HG03354 (cell line): ENCODE data around the gene ALDH3A1.

Source experiments
- ATAC-seq: cut with Tn5 transposase; IDR thresholded peaks from one replicate; pipeline ENCODE4 v1.9.1; 2021; ENCODE audit warnings: mild to moderate bottlenecking; ENCODE audit not compliant: unreplicated experiment, poor library complexity, severe bottlenecking

Gene ALDH3A1

GRCh38 chr17:19724501-19725420 lies 23.3 kb downstream of the ALDH3A1 start:
- ATAC-seq = no peak

- ATAC-seq = no peak
Observed at GRCh38 chr17:19723964-19724363, 24.1 kb downstream of the ALDH3A1 start.

DNA sequence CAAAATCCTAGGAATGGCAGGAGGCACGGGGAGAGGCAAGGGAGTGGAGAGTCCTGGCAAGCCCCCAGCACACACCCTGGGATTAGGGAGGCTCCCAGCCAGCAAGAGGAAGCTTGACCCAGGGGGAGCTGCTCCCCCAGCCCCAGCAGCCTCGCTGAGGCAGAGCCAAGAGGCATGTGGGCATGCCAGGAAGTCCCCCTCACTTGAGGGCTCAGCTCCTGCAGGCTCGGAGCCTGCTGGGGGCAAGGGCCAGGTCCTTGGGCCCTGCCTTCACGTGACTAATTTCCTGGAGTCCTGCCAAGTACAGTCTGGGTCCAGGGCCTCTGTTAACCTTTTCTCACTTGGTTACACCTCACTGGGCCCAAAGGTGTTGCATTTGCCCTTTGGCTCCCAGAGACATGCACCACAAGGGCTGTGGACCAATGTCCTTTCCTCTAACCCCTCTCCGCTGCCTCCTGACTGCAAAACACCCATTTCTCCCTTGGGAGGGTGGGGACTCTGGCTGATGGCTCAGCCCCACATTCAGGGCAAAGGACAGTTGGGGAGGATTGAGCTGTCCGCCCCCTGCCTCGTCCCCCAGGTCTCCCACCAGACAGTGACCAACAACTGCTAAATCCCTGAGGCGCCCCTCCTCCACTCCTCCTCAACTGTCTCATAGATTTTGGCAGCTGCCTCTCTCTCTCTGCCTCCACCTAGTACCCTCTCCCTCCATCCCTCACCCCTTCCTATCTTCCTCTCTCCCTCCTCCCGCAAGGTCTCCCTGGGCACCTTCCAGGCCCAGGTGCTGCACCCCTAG lies 27.3 kb downstream of the ALDH3A1 start:
- ATAC-seq = no peak

GRCh38 chr17:19720210-19720475 lies 28.0 kb downstream of the ALDH3A1 start:
- ATAC-seq = no peak

- no peak for ATAC-seq
Observed at GRCh38 chr17:19719355-19720209, 28.5 kb downstream of the ALDH3A1 start.

DNA sequence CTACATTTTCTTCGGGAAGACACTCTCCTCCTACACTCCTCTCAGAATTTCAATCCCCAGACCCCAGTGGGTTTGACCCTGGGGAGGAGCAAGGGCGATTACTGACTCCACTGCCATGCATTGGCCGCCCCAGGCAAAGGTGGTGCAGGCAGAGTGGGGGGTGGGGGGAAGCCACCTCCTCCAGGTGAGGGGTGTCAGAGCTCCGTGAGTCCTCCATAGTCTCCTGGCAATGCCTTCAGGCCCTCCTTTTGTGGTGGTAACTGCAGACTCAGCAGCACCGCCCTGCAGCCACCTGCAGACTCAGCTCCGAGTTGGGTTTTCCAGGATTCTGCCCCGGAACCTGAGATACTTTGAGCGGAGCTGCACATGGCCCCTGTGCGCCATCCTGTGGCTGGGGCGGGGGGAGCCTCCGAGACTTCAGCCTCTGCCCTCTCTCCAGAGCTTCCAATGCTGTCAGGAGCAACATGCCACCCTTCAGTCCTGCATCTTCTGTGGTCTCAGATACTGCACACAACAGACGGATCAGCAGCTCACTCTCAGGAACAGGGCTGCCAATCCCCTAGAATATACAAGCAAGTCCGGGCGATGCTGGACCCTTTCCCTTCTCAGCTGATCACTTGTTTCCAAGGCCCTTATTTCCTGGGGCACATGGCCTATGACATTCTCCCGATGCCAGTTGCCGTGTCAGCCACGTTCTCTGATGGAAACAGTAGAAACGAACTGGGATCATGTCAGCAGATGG lies 29.3 kb downstream of the ALDH3A1 start:
- no peak for ATAC-seq

DNA sequence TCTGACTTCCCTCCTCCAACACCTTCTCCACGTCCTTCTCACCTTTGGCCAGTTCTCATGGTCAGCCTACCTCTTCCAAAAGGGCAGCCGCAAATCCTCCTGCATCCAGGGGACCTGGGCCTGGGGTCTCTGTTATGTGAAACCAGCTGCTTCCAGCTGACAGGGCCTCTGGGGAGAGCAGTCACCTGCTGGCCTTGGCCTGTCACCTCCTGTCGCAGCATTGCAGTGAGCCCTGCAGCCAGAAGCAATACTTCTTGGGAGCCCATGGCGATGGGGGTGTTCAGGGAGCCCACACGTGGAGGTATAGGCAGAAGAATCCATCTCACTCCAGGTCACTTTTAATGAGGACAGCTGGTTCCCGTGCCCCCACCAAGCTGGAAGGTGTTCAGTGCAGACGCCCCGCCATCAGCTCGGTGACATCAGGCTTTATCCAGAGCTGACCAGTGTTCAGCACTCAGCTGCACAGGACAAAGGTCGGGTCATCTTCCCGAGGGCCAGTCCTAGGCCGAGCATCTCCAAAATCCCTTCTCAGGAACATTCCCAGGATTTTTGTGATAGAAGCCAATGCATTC lies 30.0 kb downstream of the ALDH3A1 start:
- ATAC-seq = no peak

DNA sequence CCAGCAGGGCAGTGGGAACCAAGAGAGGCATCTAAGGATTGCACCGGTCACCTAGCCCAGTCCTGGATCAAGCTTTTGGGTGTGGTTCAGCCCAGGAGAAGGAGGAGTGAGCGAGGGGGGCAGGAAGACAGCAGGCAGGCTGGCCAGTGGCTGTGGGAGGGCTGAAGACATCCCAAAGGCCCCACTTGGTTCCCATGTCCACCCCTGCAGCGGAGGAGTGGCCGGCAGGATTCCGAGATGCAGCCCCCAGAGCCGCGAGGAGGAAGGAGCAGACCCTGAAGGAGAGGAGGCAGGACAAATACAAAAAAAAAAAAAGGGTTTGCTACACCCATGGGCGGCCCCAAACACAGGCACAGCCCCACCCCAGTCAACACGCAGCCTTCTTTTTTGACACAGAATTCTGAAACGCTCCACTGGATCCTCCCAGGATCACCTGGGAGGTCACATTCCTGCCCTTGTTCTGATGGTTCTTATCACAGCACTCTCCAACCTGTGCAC lies 30.6 kb downstream of the ALDH3A1 start:
- ATAC-seq = no peak

DNA sequence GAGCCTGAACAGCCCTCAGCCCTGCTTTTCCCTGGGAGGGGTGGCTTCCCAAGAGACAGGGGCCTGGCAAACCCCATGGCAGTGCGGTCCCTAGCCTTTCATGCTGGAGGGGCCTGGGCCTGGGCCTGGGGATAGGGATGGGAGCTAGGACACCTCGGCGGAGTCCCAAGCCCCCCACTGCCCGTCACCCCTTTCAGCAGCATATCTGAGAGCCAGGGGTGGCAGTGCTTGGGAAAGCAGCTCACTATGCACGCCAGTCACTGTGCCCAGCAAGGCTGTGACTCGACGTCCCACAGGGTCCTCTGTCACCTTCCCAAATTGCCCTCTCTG lies 31.1 kb downstream of the ALDH3A1 start:
- no peak for ATAC-seq

GRCh38 chr17:19716108-19717030 lies 31.7 kb downstream of the ALDH3A1 start, which contains the start of gene SLC47A2:
SLC47A2 (minus strand) TSS chr17:19716584; CDS start chr17:19716555, 29 bp downstream.
- ATAC-seq = no peak

GRCh38 chr17:19714542-19715411 lies 33.3 kb downstream of the ALDH3A1 start:
- no peak for ATAC-seq

DNA sequence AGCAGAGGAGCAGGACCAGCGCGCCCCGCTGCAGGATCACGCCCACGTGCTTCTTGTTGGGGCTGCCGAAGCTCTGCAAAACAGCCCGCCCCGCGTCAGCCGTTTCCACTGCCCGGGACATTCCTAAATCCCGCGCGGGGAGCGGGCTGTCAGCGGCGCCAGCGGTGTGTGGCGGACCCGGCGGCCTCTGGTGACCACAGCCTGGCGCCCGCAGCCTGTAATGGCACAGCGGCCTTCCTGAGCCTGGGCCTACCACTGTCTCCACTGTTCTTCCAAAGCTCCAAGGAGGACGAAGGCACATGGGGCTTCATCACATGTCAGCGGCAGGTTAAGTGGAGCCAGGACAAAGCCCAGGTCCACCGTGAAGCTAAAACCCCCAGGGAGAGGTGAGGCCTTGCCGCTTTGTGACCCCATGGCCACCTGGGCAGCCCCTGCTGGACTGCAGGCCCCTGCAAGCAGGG lies 34.2 kb downstream of the ALDH3A1 start:
- no peak for ATAC-seq

DNA sequence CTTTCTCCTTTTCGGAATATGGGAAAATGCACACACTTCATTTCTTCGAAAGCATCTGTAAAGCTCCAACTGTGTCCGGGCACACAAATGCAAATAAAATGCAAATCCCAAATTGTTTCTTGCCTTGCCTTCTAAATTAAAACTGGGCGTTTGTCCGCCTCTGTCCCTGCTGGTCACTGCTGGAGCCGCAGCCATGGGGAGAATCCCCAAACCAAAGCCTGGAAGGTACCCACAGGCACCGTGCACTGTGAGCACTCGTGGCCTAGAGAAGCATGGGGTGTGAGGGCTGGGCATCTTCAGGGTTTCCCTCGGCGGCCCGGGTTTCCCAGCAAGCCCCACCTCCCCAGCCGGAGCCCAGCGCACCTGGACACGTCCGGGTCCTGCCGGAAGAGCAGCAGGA lies 34.6 kb downstream of the ALDH3A1 start:
- no peak for ATAC-seq

- no peak for ATAC-seq
Observed at GRCh38 chr17:19712436-19713004, 35.6 kb downstream of the ALDH3A1 start.

DNA sequence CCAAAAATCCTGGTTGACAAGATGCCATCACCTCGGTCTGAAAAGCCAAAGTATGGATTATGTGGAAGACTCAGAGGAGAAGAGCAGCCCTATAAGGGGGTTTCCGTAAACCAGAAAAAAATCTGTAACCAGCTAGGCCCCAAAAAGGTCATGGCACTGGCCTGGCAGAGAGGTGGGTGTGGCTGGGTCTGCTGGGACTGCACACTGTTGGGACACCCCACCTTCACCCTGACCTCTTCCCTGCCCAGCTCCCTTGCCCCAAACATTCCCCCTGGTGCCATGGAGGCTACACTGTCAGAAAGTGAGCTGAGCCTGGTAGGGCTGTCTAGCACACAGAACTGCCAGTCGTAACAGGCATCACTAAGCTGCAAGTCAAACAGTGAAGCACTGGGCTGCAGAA lies 38.3 kb downstream of the ALDH3A1 start:
- no peak for ATAC-seq

- no peak for ATAC-seq
Observed at GRCh38 chr17:19708431-19709175, 39.5 kb downstream of the ALDH3A1 start.
